GM18909 (cell line): ENCODE results near the gene LRMDA.

Experiments used
- ATAC-seq: cut with Tn5 transposase; IDR thresholded peaks from one replicate; pipeline ENCODE4 v1.9.1; 2021; ENCODE audit warnings: mild to moderate bottlenecking; ENCODE audit not compliant: unreplicated experiment, poor library complexity

Gene LRMDA

GRCh38 chr10:76022366-76022765, 590.9 kb downstream of the LRMDA start:
- ATAC-seq: no peak

- ATAC-seq: no peak
Observed at GRCh38 chr10:76023007-76023406, 591.6 kb downstream of the LRMDA start.

- no peak for ATAC-seq
Observed at GRCh38 chr10:76024460-76025123, 593.2 kb downstream of the LRMDA start.

- ATAC-seq: no peak
Observed at GRCh38 chr10:76025124-76025477, 593.7 kb downstream of the LRMDA start.

- no peak for ATAC-seq
Observed at GRCh38 chr10:76026176-76026771, 594.9 kb downstream of the LRMDA start.

- no peak for ATAC-seq
Observed at GRCh38 chr10:76026905-76027304, 595.5 kb downstream of the LRMDA start.

- no peak for ATAC-seq
Observed at GRCh38 chr10:76029782-76030181, 598.4 kb downstream of the LRMDA start.

GRCh38 chr10:76031099-76031498, 599.7 kb downstream of the LRMDA start:
- no peak for ATAC-seq

GRCh38 chr10:76031769-76032699, 600.6 kb downstream of the LRMDA start:
- ATAC-seq: no peak

GRCh38 chr10:76032700-76033039, 601.2 kb downstream of the LRMDA start:
- ATAC-seq: no peak

GRCh38 chr10:76033457-76034196, 602.2 kb downstream of the LRMDA start:
- ATAC-seq: peak; percentile 50

- no peak for ATAC-seq
Observed at GRCh38 chr10:76034353-76035205, 603.2 kb downstream of the LRMDA start.

- ATAC-seq: no peak
Observed at GRCh38 chr10:76035206-76036110, 604.0 kb downstream of the LRMDA start.

- ATAC-seq: peak; percentile 85
Observed at GRCh38 chr10:76036111-76036940, 604.9 kb downstream of the LRMDA start.

GRCh38 chr10:76036962-76037361, 605.5 kb downstream of the LRMDA start:
- ATAC-seq: no peak

GRCh38 chr10:76037531-76038155, 606.2 kb downstream of the LRMDA start:
- no peak for ATAC-seq

GRCh38 chr10:76038696-76039095, 607.3 kb downstream of the LRMDA start:
- ATAC-seq: no peak
